Measurements from ENCODE around the gene LAP3. TPM values are rescaled to one million over a fixed set of nuclear protein-coding genes. Genes with fewer than 3 reads are reported as not detected.

Gene LAP3
- total RNA-seq, 2 experiments from 2014 or later = 61.6 TPM

DNA sequence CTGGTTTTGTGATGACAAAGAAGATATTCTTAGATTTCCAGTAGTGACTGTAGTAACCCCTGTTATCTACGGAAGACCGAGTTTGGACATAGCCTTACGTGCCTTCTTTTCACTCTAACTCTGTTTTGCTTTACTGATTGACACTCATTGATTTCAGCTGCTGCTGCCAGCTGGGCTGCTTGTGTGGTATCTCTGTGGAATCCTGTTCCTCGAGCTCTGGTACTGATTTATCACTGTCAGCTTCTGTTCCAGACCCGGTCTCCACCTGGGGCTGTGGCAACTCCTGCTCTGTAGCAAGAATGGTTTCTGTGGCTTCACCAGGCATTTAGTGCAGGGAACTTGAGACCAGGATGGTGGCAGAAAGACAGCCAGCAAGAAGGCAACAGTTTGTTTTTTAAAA, 24.6 kb upstream of the LAP3 start:
- TF ChIP-seq, protein P1, sequence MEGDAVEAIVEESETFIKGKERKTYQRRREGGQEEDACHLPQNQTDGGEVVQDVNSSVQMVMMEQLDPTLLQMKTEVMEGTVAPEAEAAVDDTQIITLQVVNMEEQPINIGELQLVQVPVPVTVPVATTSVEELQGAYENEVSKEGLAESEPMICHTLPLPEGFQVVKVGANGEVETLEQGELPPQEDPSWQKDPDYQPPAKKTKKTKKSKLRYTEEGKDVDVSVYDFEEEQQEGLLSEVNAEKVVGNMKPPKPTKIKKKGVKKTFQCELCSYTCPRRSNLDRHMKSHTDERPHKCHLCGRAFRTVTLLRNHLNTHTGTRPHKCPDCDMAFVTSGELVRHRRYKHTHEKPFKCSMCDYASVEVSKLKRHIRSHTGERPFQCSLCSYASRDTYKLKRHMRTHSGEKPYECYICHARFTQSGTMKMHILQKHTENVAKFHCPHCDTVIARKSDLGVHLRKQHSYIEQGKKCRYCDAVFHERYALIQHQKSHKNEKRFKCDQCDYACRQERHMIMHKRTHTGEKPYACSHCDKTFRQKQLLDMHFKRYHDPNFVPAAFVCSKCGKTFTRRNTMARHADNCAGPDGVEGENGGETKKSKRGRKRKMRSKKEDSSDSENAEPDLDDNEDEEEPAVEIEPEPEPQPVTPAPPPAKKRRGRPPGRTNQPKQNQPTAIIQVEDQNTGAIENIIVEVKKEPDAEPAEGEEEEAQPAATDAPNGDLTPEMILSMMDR (IDR thresholded peaks at IDR 0.05) = no peak
- H3K27me3 ChIP-seq (ENCODE audit: control insufficient read depth in 1 of 2, insufficient read depth in 2 of 2, low read length in 2 of 2) = peaks cover 0 to 3% of the 10 kb centered on the region in 2 experiments
- Mint-ChIP-seq H3K4me1 (ENCODE audit: low read depth) (no peaks in the 10 kb centered on the region), H3K27me3 (peaks cover 19% of the 10 kb centered on the region), H3K9me3 (no peaks in the 10 kb centered on the region), H3K27ac (no peak overlapping the region), H3K4me3 (no peak overlapping the region), H3K36me3 (ENCODE audit: low read depth) (no peaks in the 10 kb centered on the region)
- ATAC-seq (ENCODE audit: poor library complexity) = no peak
- no peaks in the 10 kb centered on the region for H3K4me1 ChIP-seq (ENCODE audit: insufficient read depth, low read length)
- CTCF ChIA-PET = no interaction called here
- no peak overlapping the region for H3K27ac ChIP-seq (ENCODE audit: low read depth in 1 of 2, low read length in 2 of 2)
- DNase-seq = peak in 1 of 14 experiments; percentile 4
- H3K4me3 ChIP-seq (ENCODE audit: low read length) = no peak overlapping the region
- intact Hi-C loops (cut with DNase I, micrococcal nuclease) = no loop called here
- no peaks in the 10 kb centered on the region for H3K36me3 ChIP-seq (ENCODE audit: insufficient read depth, low read length)
- POLR2A ChIA-PET = no interaction called here
- H3K9me3 ChIP-seq (ENCODE audit: control insufficient read depth in 1 of 2, insufficient read depth in 1 of 2, low read length in 2 of 2) = no peaks in the 10 kb centered on the region

DNA sequence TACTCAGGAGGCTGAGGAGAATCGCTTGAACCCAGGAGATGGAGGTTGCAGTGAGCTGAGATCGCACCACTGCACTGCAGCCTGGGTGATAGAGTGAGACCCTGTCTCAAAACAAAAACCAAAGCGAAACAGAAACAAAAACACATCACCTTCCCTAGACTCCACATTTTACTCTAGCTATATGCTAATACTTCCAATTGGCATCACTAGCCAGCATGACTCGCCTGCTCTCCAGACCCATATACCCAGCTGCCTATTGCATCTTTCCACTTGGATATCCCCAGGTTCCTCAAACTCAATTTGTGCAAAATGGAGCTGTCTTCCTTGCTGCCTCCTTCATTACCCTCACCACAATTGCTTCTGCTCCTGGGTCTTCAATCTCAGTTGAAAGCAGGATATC, 22.4 kb upstream of the LAP3 start:
- Histone ChIP-seq H3K4me3 (ENCODE audit: low read length) (no peak overlapping the region), H3K9me3 (ENCODE audit: control insufficient read depth in 1 of 2, insufficient read depth in 1 of 2, low read length in 2 of 2) (no peaks in the 10 kb centered on the region), H3K27me3 (ENCODE audit: control insufficient read depth in 1 of 2, insufficient read depth in 2 of 2, low read length in 2 of 2) (peaks cover 0 to 3% of the 10 kb centered on the region in 2 experiments), H3K4me1 (ENCODE audit: insufficient read depth, low read length) (no peaks in the 10 kb centered on the region), H3K36me3 (ENCODE audit: insufficient read depth, low read length) (no peaks in the 10 kb centered on the region), H3K27ac (ENCODE audit: low read depth in 1 of 2, low read length in 2 of 2) (no peak overlapping the region)
- ATAC-seq (ENCODE audit: poor library complexity) = no peak
- H3K4me1 Mint-ChIP-seq (ENCODE audit: low read depth) = no peaks in the 10 kb centered on the region
- H3K36me3 Mint-ChIP-seq (ENCODE audit: low read depth) = no peaks in the 10 kb centered on the region
- POLR2A ChIA-PET = no interaction called here
- no peak for DNase-seq
- H3K9me3 Mint-ChIP-seq = no peaks in the 10 kb centered on the region
- H3K27me3 Mint-ChIP-seq = peaks cover 19% of the 10 kb centered on the region
- no peak overlapping the region for H3K4me3 Mint-ChIP-seq
- TF ChIP-seq, protein P1 (IDR thresholded peaks at IDR 0.05) = no peak
- intact Hi-C loops (cut with DNase I, micrococcal nuclease) = loop anchor here in 1 of 2 experiments (2.0 kb wide), 1 partner anchor 20 kb away; no protein-coding TSS in a partner anchor
- CTCF ChIA-PET = no interaction called here
- no peak overlapping the region for H3K27ac Mint-ChIP-seq

DNA sequence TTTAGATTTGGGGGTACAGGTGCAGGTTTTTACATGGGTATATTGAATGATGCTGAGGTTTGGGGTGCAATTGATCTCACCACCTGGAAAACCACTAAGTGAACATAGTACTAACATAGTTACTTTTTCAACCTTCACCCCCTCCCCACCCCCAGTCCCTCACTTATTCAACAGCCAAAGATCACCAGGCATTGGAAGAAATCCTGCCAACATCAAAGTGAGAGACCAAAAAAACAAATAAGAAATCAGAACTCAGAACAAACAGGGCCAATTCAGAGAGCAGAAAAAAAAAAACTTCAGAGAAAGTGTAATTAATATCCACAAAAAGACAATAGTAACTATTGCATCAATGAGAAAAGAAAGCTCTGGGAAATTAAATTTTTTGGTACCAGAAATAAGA, 20.5 kb upstream of the LAP3 start:
- Histone ChIP-seq H3K36me3 (ENCODE audit: insufficient read depth, low read length) (no peaks in the 10 kb centered on the region), H3K27ac (ENCODE audit: low read depth in 1 of 2, low read length in 2 of 2) (no peak overlapping the region), H3K4me1 (ENCODE audit: insufficient read depth, low read length) (no peaks in the 10 kb centered on the region), H3K4me3 (ENCODE audit: low read length) (no peak overlapping the region), H3K27me3 (ENCODE audit: control insufficient read depth in 1 of 2, insufficient read depth in 2 of 2, low read length in 2 of 2) (peaks cover 0 to 3% of the 10 kb centered on the region in 2 experiments), H3K9me3 (ENCODE audit: control insufficient read depth in 1 of 2, insufficient read depth in 1 of 2, low read length in 2 of 2) (no peaks in the 10 kb centered on the region)
- POLR2A ChIA-PET = no interaction called here
- H3K27me3 Mint-ChIP-seq = peaks cover 19% of the 10 kb centered on the region
- no peaks in the 10 kb centered on the region for H3K4me1 Mint-ChIP-seq (ENCODE audit: low read depth)
- TF ChIP-seq, protein P1 (IDR thresholded peaks at IDR 0.05) = no peak
- DNase-seq = no peak
- CTCF ChIA-PET = interaction anchor here (0.7 kb wide), 1 partner anchor 19 kb away, joined by 3 read pairs; no protein-coding TSS in a partner anchor
- intact Hi-C loops (cut with DNase I, micrococcal nuclease) = no loop called here
- no peak overlapping the region for H3K27ac Mint-ChIP-seq
- H3K36me3 Mint-ChIP-seq (ENCODE audit: low read depth) = no peaks in the 10 kb centered on the region
- H3K4me3 Mint-ChIP-seq = no peak overlapping the region
- H3K9me3 Mint-ChIP-seq = no peaks in the 10 kb centered on the region
- no peak for ATAC-seq (ENCODE audit: poor library complexity)
